Keratinocyte (primary cell): ENCODE results near the gene MSX2. TPM values are rescaled to one million over a fixed set of nuclear protein-coding genes. Genes with fewer than 3 reads are reported as not detected.

Experiments used
- DNase-seq: peaks from one replicate; pipeline ENCODE4 v3.0.0-alpha.2; 2011; ENCODE audit warnings: low read depth, missing footprints, low spot score
- FAIRE-seq: peaks from 2 replicates; lab custom pipeline; 2011; peaks lifted over from hg19 to GRCh38; lab: Jason Lieb, UNC
- H2AFZ ChIP-seq: 2 replicates; pipeline ENCODE4 v1.6.0; 2012; ENCODE audit warnings: low read length, control low read depth, inconsistent platforms; ENCODE audit not compliant: control insufficient read depth
- H3K27ac ChIP-seq: 2 replicates; pipeline ENCODE4 v1.5.1; 2011; ENCODE audit warnings: low read length; ENCODE audit not compliant: control insufficient read depth, insufficient read depth
- H3K27me3 ChIP-seq: 3 replicates; pipeline ENCODE4 v1.6.0; 2011; ENCODE audit warnings: low read length; ENCODE audit not compliant: control insufficient read depth, insufficient read depth; ENCODE audit errors: extremely low read depth
- H3K36me3 ChIP-seq, 2 experiments: 2 replicates in 1 of 2; 3 replicates in 1 of 2; pipeline ENCODE4 v1.5.1; 2011; ENCODE audit warnings: low read length in 2 of 2, mild to moderate bottlenecking in 1 of 2; ENCODE audit not compliant: control insufficient read depth in 2 of 2, insufficient read depth in 2 of 2; ENCODE audit errors: extremely low read depth in 1 of 2
- H3K4me1 ChIP-seq: 3 replicates; pipeline ENCODE4 v1.5.1; 2011; ENCODE audit warnings: low read length; ENCODE audit not compliant: control insufficient read depth, insufficient read depth; ENCODE audit errors: extremely low read depth
- H3K4me2 ChIP-seq: 3 replicates; pipeline ENCODE4 v1.6.0; 2011; ENCODE audit warnings: low read depth, low read length; ENCODE audit not compliant: control insufficient read depth, insufficient read depth; ENCODE audit errors: extremely low read depth
- H3K4me3 ChIP-seq, 3 experiments: fragments of 200-600 bp in 1 of 3; sonication (generic) in 1 of 3; 2 replicates in 2 of 3; 3 replicates in 1 of 3; pipeline ENCODE4 v1.5.1; 2011 to 2016; ENCODE audit warnings: low read length in 3 of 3, mild to moderate bottlenecking in 3 of 3, control low read depth in 2 of 3, inconsistent platforms in 1 of 3, low read depth in 1 of 3, mixed read lengths in 1 of 3, mixed run types in 1 of 3, moderate library complexity in 1 of 3; ENCODE audit not compliant: control insufficient read depth in 2 of 3, insufficient read depth in 2 of 3; ENCODE audit errors: extremely low read depth in 1 of 3
- H3K79me2 ChIP-seq: 2 replicates; pipeline ENCODE4 v1.6.0; 2012; ENCODE audit warnings: low read length; ENCODE audit not compliant: control insufficient read depth, insufficient read depth
- H3K9ac ChIP-seq: 3 replicates; pipeline ENCODE4 v1.6.0; 2011; ENCODE audit warnings: low read length; ENCODE audit not compliant: control insufficient read depth, insufficient read depth; ENCODE audit errors: extremely low read depth
- H3K9me1 ChIP-seq: 3 replicates; pipeline ENCODE4 v1.6.0; 2011; ENCODE audit warnings: low read length; ENCODE audit not compliant: control insufficient read depth, insufficient read depth; ENCODE audit errors: extremely low read depth
- H3K9me3 ChIP-seq: 2 replicates; pipeline ENCODE4 v1.5.1; 2012; ENCODE audit warnings: low read depth, low read length; ENCODE audit not compliant: control insufficient read depth
- H4K20me1 ChIP-seq: 3 replicates; pipeline ENCODE4 v1.6.0; 2011; ENCODE audit warnings: low read length; ENCODE audit not compliant: control insufficient read depth, insufficient read depth; ENCODE audit errors: extremely low read depth
- CTCF ChIP-seq, 3 experiments: IDR thresholded peaks in 1 of 3; conservative IDR thresholded peaks in 1 of 3; optimal IDR thresholded peaks in 1 of 3; 2 replicates in 2 of 3; 3 replicates in 1 of 3; pipeline versions ENCODE3 to v1.5.1; 2011; ENCODE audit warnings: low read length in 3 of 3, mild to moderate bottlenecking in 3 of 3, moderate library complexity in 2 of 3, control low read depth in 1 of 3, inconsistent platforms in 1 of 3; ENCODE audit not compliant: insufficient read depth in 2 of 3; ENCODE audit errors: extremely low read depth in 1 of 3
- EZH2 ChIP-seq: IDR thresholded peaks from one replicate; pipeline ENCODE4 v1.6.1; 2012; ENCODE audit warnings: inconsistent platforms, mild to moderate bottlenecking, low read length, moderate library complexity
- dilution Hi-C: fragments of 300-500 bp; cut with MboI; formaldehyde crosslinking; loops from one replicate; pipeline ENCODE4 v1.7.0; 2020; ENCODE audit warnings: low sequenced_read_pairs; ENCODE audit not compliant: extremely low pct_ligation_motif_present
- polyA plus RNA-seq, 5 experiments: library from polyadenylated mRNA; depleted of rRNA in 3 of 5; stranded (reverse) in 3 of 5; stranded (forward) in 1 of 5; unstranded in 1 of 5; fragments of >200 nt; gene quantifications; 1 replicate in 1 of 5; 2 replicates in 3 of 5; 3 replicates in 1 of 5; pipeline versions ENCODE4 v1.2.1 to v1.2.3, GENCODE V29; 2011 to 2012; ENCODE audit warnings: missing spikeins in 2 of 5, low read depth in 1 of 5, low replicate concordance in 1 of 5

The MSX2 gene
- polyA plus RNA-seq, 1 donor (not counting 4 experiments of a cell fraction or from before 2014, with no cell fraction given) = 2.7 TPM

- dilution Hi-C loops = no loop called here
- TF ChIP-seq EZH2 (no peak), CTCF (optimal IDR thresholded peaks at IDR 0.05 in 1 of 3, IDR thresholded peaks at IDR 0.05 in 1 of 3, conservative IDR thresholded peaks at IDR 0.05 in 1 of 3; ENCODE audit: extremely low read depth in 1 of 3, insufficient read depth in 2 of 3, low read length in 3 of 3) (no peak)
- FAIRE-seq (no peak), DNase-seq (no peak)
- no peak overlapping the region for H3K27ac ChIP-seq
- H3K79me2 ChIP-seq = no peaks in the 10 kb centered on the region
- no peaks in the 10 kb centered on the region for H3K27me3 ChIP-seq
- no peak overlapping the region for H3K4me3 ChIP-seq
- H3K9me3 ChIP-seq = no peaks in the 10 kb centered on the region
- H3K4me1 ChIP-seq = no peaks in the 10 kb centered on the region
- no peak overlapping the region for H2AFZ ChIP-seq
- H4K20me1 ChIP-seq = no peaks in the 10 kb centered on the region
- no peak overlapping the region for H3K4me2 ChIP-seq
- H3K9ac ChIP-seq = no peak overlapping the region
- H3K9me1 ChIP-seq = no peaks in the 10 kb centered on the region
- no peaks in the 10 kb centered on the region for H3K36me3 ChIP-seq
Observed at GRCh38 chr5:174675916-174676315, 48.5 kb upstream of the MSX2 start.

GRCh38 chr5:174678107-174678506 lies 46.3 kb upstream of the MSX2 start:
- H3K4me3 ChIP-seq = no peak overlapping the region
- no peak for DNase-seq
- H3K27ac ChIP-seq = no peak overlapping the region
- dilution Hi-C loops = no loop called here
- no peaks in the 10 kb centered on the region for H3K79me2 ChIP-seq
- no peaks in the 10 kb centered on the region for H3K27me3 ChIP-seq
- TF ChIP-seq EZH2 (no peak), CTCF (optimal IDR thresholded peaks at IDR 0.05 in 1 of 3, IDR thresholded peaks at IDR 0.05 in 1 of 3, conservative IDR thresholded peaks at IDR 0.05 in 1 of 3; ENCODE audit: extremely low read depth in 1 of 3, insufficient read depth in 2 of 3, low read length in 3 of 3) (no peak)
- H3K9me1 ChIP-seq = no peaks in the 10 kb centered on the region
- no peak overlapping the region for H3K9ac ChIP-seq
- no peaks in the 10 kb centered on the region for H4K20me1 ChIP-seq
- FAIRE-seq = no peak
- no peak overlapping the region for H2AFZ ChIP-seq
- H3K4me2 ChIP-seq = no peak overlapping the region
- no peaks in the 10 kb centered on the region for H3K4me1 ChIP-seq
- no peaks in the 10 kb centered on the region for H3K9me3 ChIP-seq
- no peaks in the 10 kb centered on the region for H3K36me3 ChIP-seq
